Endothelial cell (in vitro differentiated cells): ENCODE results near the gene TRPV2. TPM values are rescaled to one million over a fixed set of nuclear protein-coding genes. Genes with fewer than 3 reads are reported as not detected.

Experiments used
- DNase-seq: peaks from one replicate; pipeline ENCODE4 v3.0.0; 2021; ENCODE audit warnings: low spot score
- H3K27ac Mint-ChIP-seq: one replicate; pipeline ENCODE4 v1.8.0; 2021; ENCODE audit warnings: mixed read lengths, inconsistent platforms; ENCODE audit not compliant: unreplicated experiment
- H3K27me3 Mint-ChIP-seq: one replicate; pipeline ENCODE4 v1.8.0; 2021; ENCODE audit warnings: mild to moderate bottlenecking, moderate library complexity, mixed read lengths, inconsistent platforms; ENCODE audit not compliant: unreplicated experiment
- H3K36me3 Mint-ChIP-seq: one replicate; pipeline ENCODE4 v1.8.0; 2021; ENCODE audit warnings: mild to moderate bottlenecking, low read depth, mixed read lengths, inconsistent platforms; ENCODE audit not compliant: unreplicated experiment
- H3K4me1 Mint-ChIP-seq: one replicate; pipeline ENCODE4 v1.8.0; 2021; ENCODE audit warnings: mild to moderate bottlenecking, mixed read lengths, inconsistent platforms; ENCODE audit not compliant: unreplicated experiment
- H3K4me3 Mint-ChIP-seq: one replicate; pipeline ENCODE4 v1.8.0; 2021; ENCODE audit warnings: mild to moderate bottlenecking, mixed read lengths, inconsistent platforms; ENCODE audit not compliant: unreplicated experiment
- H3K9me3 Mint-ChIP-seq: one replicate; pipeline ENCODE4 v1.8.0; 2021; ENCODE audit warnings: mixed read lengths, inconsistent platforms; ENCODE audit not compliant: unreplicated experiment
- total RNA-seq: library from RNA; stranded (reverse); fragmentation: NEBNext Ultra II Directional; extraction: Animal tissue kit (Norgen Biotek cat#: 25700); gene quantifications from one replicate; pipeline ENCODE4 v1.2.1, GENCODE V29; 2021; ENCODE audit not compliant: unreplicated experiment
- TF ChIP-seq, protein P1 (sequence below): fragments of 200-600 bp; sonication (generic); IDR thresholded peaks from one replicate; pipeline ENCODE4 v1.5.0; 2021; ENCODE audit warnings: antibody characterized with exemption; ENCODE audit not compliant: unreplicated experiment

Gene TRPV2
- total RNA-seq, 1 donor from 2014 or later = 4.8 TPM

DNA sequence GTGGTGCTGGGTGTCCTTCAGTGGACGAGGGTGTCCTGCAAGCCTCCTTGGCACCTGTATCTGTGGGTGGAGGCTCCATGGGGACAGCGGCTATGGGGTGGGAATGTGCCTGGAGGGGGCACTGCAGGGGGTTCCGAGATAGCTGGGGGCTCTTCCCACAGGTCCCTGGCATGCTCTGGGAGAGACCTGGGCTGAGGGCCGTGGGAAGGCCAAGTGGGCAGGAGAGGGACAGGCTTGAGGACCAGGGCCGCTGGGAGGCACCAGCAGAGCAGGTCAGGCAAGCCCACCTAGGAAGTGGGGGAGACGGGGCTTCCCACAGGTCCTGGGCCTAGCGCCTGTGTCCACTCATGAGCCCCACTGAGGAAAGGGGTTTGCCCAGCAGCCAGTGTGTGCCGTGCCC, 66.9 kb downstream of the TRPV2 start:
- no peak overlapping the region for H3K4me3 Mint-ChIP-seq
- H3K4me1 Mint-ChIP-seq = peaks cover 27% of the 10 kb centered on the region
- no peak overlapping the region for H3K27ac Mint-ChIP-seq
- peaks cover 5% of the 10 kb centered on the region for H3K27me3 Mint-ChIP-seq
- H3K9me3 Mint-ChIP-seq = no peaks in the 10 kb centered on the region
- no peaks in the 10 kb centered on the region for H3K36me3 Mint-ChIP-seq
- TF ChIP-seq, protein P1, sequence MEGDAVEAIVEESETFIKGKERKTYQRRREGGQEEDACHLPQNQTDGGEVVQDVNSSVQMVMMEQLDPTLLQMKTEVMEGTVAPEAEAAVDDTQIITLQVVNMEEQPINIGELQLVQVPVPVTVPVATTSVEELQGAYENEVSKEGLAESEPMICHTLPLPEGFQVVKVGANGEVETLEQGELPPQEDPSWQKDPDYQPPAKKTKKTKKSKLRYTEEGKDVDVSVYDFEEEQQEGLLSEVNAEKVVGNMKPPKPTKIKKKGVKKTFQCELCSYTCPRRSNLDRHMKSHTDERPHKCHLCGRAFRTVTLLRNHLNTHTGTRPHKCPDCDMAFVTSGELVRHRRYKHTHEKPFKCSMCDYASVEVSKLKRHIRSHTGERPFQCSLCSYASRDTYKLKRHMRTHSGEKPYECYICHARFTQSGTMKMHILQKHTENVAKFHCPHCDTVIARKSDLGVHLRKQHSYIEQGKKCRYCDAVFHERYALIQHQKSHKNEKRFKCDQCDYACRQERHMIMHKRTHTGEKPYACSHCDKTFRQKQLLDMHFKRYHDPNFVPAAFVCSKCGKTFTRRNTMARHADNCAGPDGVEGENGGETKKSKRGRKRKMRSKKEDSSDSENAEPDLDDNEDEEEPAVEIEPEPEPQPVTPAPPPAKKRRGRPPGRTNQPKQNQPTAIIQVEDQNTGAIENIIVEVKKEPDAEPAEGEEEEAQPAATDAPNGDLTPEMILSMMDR = no peak
- no peak for DNase-seq

DNA sequence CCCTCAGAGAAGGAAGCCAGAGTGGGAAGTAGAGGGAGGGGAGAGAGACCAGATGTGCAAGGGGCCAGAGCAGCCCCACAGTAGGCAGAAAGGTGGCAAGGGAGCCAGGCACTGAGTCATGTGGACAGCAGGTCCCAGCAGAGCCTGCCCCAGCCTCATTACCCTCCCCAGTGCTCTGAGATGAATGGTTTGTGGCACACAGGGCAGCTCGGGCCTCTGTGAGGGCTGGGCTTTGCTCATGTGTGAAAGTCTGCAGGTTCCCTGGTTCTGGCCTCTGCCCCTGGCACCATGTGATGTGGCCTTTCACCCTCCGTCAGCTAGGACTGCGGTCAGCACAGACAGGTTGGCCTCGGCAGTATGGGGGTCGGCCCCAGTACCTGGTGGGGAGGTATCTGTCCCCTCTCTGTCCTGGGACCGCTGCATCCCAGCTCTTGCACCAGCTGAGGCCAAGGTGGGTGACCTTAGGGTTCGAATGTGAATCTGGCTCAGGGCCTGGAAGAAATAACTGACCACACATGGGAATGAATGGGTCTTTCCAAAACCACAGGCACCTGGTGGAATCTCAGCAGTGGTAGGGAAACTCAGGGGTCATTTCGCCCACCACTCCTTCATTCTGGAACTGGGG, 67.8 kb downstream of the TRPV2 start:
- no peaks in the 10 kb centered on the region for H3K36me3 Mint-ChIP-seq
- peaks cover 5% of the 10 kb centered on the region for H3K27me3 Mint-ChIP-seq
- no peaks in the 10 kb centered on the region for H3K9me3 Mint-ChIP-seq
- TF ChIP-seq, protein P1 = no peak
- DNase-seq = no peak
- no peak overlapping the region for H3K4me3 Mint-ChIP-seq
- peaks cover 31% of the 10 kb centered on the region for H3K4me1 Mint-ChIP-seq
- no peak overlapping the region for H3K27ac Mint-ChIP-seq

DNA sequence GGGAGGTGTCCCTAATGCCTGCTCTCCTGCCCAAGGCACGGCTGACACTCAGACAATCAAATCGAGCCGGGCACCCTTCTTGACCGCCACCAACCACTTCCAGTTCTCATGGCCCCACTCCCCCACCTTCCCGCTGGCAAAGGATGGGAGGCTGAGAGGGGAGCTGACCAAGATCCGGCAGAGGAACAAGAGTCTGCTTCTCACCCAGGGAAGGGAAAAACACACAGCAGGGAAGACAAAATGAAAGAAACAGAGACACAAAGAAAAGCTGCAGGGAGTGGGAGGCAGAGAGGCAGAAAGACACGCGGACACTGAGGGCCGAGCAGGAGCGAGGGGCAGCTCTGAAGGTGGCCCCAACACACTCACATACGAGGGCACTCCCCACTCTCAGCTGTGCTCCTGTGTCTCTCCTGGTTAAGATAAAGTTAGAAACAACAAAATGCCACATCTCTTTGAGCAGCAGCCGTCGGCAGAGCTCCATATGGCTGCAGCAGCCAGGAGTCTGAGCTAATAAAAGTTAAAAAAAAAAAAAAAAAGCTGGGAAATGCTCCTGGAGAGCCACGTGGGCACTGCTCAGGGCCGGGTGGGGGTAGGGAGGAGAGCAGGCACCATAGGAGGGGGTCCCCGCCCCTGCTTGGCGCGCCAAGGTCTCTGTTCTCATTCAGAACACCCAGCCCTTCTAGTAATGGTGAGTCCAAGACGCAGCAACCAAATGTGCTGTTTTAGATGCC, 69.2 kb downstream of the TRPV2 start:
- H3K4me3 Mint-ChIP-seq = no peak overlapping the region
- no peaks in the 10 kb centered on the region for H3K36me3 Mint-ChIP-seq
- H3K9me3 Mint-ChIP-seq = no peaks in the 10 kb centered on the region
- H3K4me1 Mint-ChIP-seq = peaks cover 37% of the 10 kb centered on the region
- no peak for DNase-seq
- H3K27me3 Mint-ChIP-seq = peaks cover 5% of the 10 kb centered on the region
- no peak overlapping the region for H3K27ac Mint-ChIP-seq
- TF ChIP-seq, protein P1 = no peak

Other genes starting within 250 kb of the TRPV2 start
- gene NCOR1, start 200.0 kb upstream of the TRPV2 start, total RNA-seq = 104 TPM
- 23.1 TPM for gene PIGL, start 198.4 kb upstream of the TRPV2 start, total RNA-seq
- gene CENPV, start 62.1 kb upstream of the TRPV2 start, total RNA-seq = 11.4 TPM
- 2,050 TPM for gene UBB, start 34.5 kb upstream of the TRPV2 start, total RNA-seq
- gene LRRC75A, start 76.6 kb downstream of the TRPV2 start, total RNA-seq = 0.95 TPM
- gene ZNF287, start 153.6 kb downstream of the TRPV2 start, total RNA-seq = 8.0 TPM
- gene ZNF624, start 238.3 kb downstream of the TRPV2 start, total RNA-seq = 16.8 TPM